ENCODE results near the gene DLL1.

Gene DLL1

GRCh38 chr6:170277893-170278742, 12.8 kb downstream of the DLL1 start:
- DNase-seq (ENCODE audit: low read depth): no peak
- no peak overlapping the region for H3K4me3 ChIP-seq (ENCODE audit: control insufficient read depth, low read depth, low read length)
- TF ChIP-seq CTCF (conservative IDR thresholded peaks at IDR 0.05; ENCODE audit: control insufficient read depth, insufficient read depth, low read depth, low read length): no peak

GRCh38 chr6:170276369-170277057, 14.4 kb downstream of the DLL1 start:
- DNase-seq (ENCODE audit: low read depth): peak; percentile 80
- no peak overlapping the region for H3K4me3 ChIP-seq (ENCODE audit: control insufficient read depth, low read depth, low read length)
- TF ChIP-seq CTCF (conservative IDR thresholded peaks at IDR 0.05; ENCODE audit: control insufficient read depth, insufficient read depth, low read depth, low read length): no peak

GRCh38 chr6:170274713-170275560, 15.9 kb downstream of the DLL1 start:
- TF ChIP-seq CTCF (conservative IDR thresholded peaks at IDR 0.05; ENCODE audit: control insufficient read depth, insufficient read depth, low read depth, low read length): no peak
- H3K4me3 ChIP-seq (ENCODE audit: control insufficient read depth, low read depth, low read length): no peak overlapping the region

GRCh38 chr6:170273681-170274080, 17.2 kb downstream of the DLL1 start:
- no peak for DNase-seq (ENCODE audit: low read depth)
- TF ChIP-seq CTCF (conservative IDR thresholded peaks at IDR 0.05; ENCODE audit: control insufficient read depth, insufficient read depth, low read depth, low read length): no peak
- H3K4me3 ChIP-seq (ENCODE audit: control insufficient read depth, low read depth, low read length): no peak overlapping the region

More at GRCh38 chr6:170274713-170275560, 15.9 kb downstream of the DLL1 start:
- no peak for DNase-seq (ENCODE audit: low read depth)

GRCh38 chr6:170273191-170273590, 17.7 kb downstream of the DLL1 start:
- no peak for TF ChIP-seq CTCF (conservative IDR thresholded peaks at IDR 0.05; ENCODE audit: control insufficient read depth, insufficient read depth, low read depth, low read length)
- no peak overlapping the region for H3K4me3 ChIP-seq (ENCODE audit: control insufficient read depth, low read depth, low read length)
- DNase-seq (ENCODE audit: low read depth): no peak

- DNase-seq (ENCODE audit: low read depth): no peak
- H3K4me3 ChIP-seq (ENCODE audit: control insufficient read depth, low read depth, low read length): no peak overlapping the region
- no peak for TF ChIP-seq CTCF (conservative IDR thresholded peaks at IDR 0.05; ENCODE audit: control insufficient read depth, insufficient read depth, low read depth, low read length)
Measured at GRCh38 chr6:170272341-170273065, 18.4 kb downstream of the DLL1 start.
